ENCODE measurements around the gene AK5.

AK5 gene

DNA sequence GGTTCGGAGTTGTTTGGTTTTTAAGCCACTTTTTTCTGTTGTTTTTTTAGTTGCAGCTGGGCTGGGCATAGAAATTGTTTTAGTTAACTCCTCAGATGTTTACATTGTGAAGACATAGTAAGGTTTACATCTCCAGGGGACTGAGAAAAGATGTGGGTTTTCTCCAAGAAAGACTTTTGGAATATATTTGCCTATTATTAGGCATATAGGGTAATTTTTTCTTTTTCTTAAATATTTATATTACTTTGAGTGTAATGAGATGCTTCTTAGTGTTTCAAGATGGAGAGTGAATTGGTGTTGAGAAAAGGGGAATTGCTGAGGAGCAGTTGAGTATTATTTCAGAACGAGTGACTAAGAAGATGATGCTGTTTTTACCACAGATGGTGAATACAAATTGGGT, 36.0 kb upstream of the AK5 start:
- Histone ChIP-seq H3K36me3 (replicated peaks; ENCODE audit: insufficient read depth, low read length) (no peaks in the 10 kb centered on the region), H3K4me2 (ENCODE audit: low read depth, low read length) (no peak overlapping the region), H4K20me1 (ENCODE audit: insufficient read depth, low read length) (no peaks in the 10 kb centered on the region), H2AFZ (ENCODE audit: low read length) (no peak overlapping the region), H3K27me3 (replicated peaks; ENCODE audit: insufficient read depth, low read length) (no peaks in the 10 kb centered on the region), H3K79me2 (ENCODE audit: low read length) (no peaks in the 10 kb centered on the region), H3K9me2 (replicated peaks; ENCODE audit: insufficient read depth, low read length) (no peaks in the 10 kb centered on the region), H3K4me3 (ENCODE audit: low read length) (no peak overlapping the region), H3K9me3 (replicated peaks; ENCODE audit: insufficient read depth, low read length) (no peaks in the 10 kb centered on the region), H3F3A (ENCODE audit: insufficient read depth, low read length) (no peaks in the 10 kb centered on the region), H3K4me1 (ENCODE audit: low read length) (no peaks in the 10 kb centered on the region), H3K9ac (ENCODE audit: low read length) (no peak overlapping the region), H3K27ac (ENCODE audit: low read length) (no peak overlapping the region)
- TF ChIP-seq EZH2phosphoT487 (IDR thresholded peaks at IDR 0.05; ENCODE audit: low read length), result no peak
- TF ChIP-seq, protein P1, sequence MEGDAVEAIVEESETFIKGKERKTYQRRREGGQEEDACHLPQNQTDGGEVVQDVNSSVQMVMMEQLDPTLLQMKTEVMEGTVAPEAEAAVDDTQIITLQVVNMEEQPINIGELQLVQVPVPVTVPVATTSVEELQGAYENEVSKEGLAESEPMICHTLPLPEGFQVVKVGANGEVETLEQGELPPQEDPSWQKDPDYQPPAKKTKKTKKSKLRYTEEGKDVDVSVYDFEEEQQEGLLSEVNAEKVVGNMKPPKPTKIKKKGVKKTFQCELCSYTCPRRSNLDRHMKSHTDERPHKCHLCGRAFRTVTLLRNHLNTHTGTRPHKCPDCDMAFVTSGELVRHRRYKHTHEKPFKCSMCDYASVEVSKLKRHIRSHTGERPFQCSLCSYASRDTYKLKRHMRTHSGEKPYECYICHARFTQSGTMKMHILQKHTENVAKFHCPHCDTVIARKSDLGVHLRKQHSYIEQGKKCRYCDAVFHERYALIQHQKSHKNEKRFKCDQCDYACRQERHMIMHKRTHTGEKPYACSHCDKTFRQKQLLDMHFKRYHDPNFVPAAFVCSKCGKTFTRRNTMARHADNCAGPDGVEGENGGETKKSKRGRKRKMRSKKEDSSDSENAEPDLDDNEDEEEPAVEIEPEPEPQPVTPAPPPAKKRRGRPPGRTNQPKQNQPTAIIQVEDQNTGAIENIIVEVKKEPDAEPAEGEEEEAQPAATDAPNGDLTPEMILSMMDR (IDR thresholded peaks at IDR 0.05; ENCODE audit: low read length), result no peak
- TF ChIP-seq EZH2 (optimal IDR thresholded peaks at IDR 0.05; ENCODE audit: low read depth, low read length), result no peak
- DNase-seq, result no peak

DNA sequence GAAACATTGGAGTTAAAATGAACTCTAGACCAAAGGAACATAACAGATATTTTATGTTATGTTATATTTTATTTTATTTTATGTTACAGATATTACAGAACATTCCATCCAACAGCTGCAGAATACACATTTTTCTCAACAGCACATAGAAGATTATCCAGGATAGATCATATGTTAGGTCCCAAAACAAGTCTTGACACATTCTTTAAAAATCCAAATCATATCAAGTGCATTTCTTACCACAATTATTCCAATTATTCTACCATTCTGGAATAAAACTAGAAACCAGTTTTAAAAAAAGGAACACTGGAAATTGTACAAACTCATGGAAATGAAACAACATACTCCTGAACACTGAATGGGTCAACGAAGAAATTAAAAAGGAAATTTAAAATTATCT, 31.7 kb upstream of the AK5 start:
- TF ChIP-seq, protein P1 (IDR thresholded peaks at IDR 0.05; ENCODE audit: low read length), result no peak
- no peak for TF ChIP-seq EZH2phosphoT487 (IDR thresholded peaks at IDR 0.05; ENCODE audit: low read length)
- TF ChIP-seq EZH2 (optimal IDR thresholded peaks at IDR 0.05; ENCODE audit: low read depth, low read length), result no peak
- no peaks in the 10 kb centered on the region for H3K27me3 ChIP-seq (replicated peaks; ENCODE audit: insufficient read depth, low read length)
- H3K4me2 ChIP-seq (ENCODE audit: low read depth, low read length), result no peak overlapping the region
- H3K9me3 ChIP-seq (replicated peaks; ENCODE audit: insufficient read depth, low read length), result no peaks in the 10 kb centered on the region
- no peaks in the 10 kb centered on the region for H3K4me1 ChIP-seq (ENCODE audit: low read length)
- no peak for DNase-seq
- no peaks in the 10 kb centered on the region for H3K36me3 ChIP-seq (replicated peaks; ENCODE audit: insufficient read depth, low read length)
- no peak overlapping the region for H3K9ac ChIP-seq (ENCODE audit: low read length)
- H3K9me2 ChIP-seq (replicated peaks; ENCODE audit: insufficient read depth, low read length), result no peaks in the 10 kb centered on the region
- H2AFZ ChIP-seq (ENCODE audit: low read length), result no peak overlapping the region
- no peaks in the 10 kb centered on the region for H3F3A ChIP-seq (ENCODE audit: insufficient read depth, low read length)
- no peaks in the 10 kb centered on the region for H3K79me2 ChIP-seq (ENCODE audit: low read length)
- H3K27ac ChIP-seq (ENCODE audit: low read length), result no peak overlapping the region
- H3K4me3 ChIP-seq (ENCODE audit: low read length), result no peak overlapping the region
- no peaks in the 10 kb centered on the region for H4K20me1 ChIP-seq (ENCODE audit: insufficient read depth, low read length)

DNA sequence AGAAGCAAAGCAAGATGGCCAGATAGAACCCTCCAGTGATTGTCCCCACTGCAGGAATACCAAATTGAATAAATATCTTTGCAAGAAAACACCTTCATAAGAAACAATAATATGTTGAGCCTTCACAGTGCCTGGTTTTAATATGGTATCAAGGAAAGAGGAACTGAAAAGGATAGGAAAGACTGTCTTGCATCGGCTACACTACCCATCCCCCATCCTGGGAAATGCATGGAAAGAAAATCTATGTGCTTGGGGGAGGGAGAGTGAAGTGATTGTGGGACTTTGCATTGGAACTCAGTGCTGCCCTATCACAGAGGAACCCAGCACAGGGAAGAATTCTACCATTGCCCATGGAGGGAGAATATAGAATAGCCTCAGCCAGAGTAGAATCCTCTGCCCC, 28.6 kb upstream of the AK5 start:
- no peak for TF ChIP-seq EZH2 (optimal IDR thresholded peaks at IDR 0.05; ENCODE audit: low read depth, low read length)
- TF ChIP-seq, protein P1 (IDR thresholded peaks at IDR 0.05; ENCODE audit: low read length), result no peak
- TF ChIP-seq EZH2phosphoT487 (IDR thresholded peaks at IDR 0.05; ENCODE audit: low read length), result no peak

More for the DNA sequence above, 28.6 kb upstream of the AK5 start:
- DNase-seq, result no peak
- no peaks in the 10 kb centered on the region for H3K9me3 ChIP-seq (replicated peaks; ENCODE audit: insufficient read depth, low read length)
- no peaks in the 10 kb centered on the region for H3K9me2 ChIP-seq (replicated peaks; ENCODE audit: insufficient read depth, low read length)
- H3K4me3 ChIP-seq (ENCODE audit: low read length), result no peak overlapping the region
- H3F3A ChIP-seq (ENCODE audit: insufficient read depth, low read length), result no peaks in the 10 kb centered on the region
- H4K20me1 ChIP-seq (ENCODE audit: insufficient read depth, low read length), result no peaks in the 10 kb centered on the region
- H3K27me3 ChIP-seq (replicated peaks; ENCODE audit: insufficient read depth, low read length), result no peaks in the 10 kb centered on the region
- no peak overlapping the region for H3K4me2 ChIP-seq (ENCODE audit: low read depth, low read length)
- no peaks in the 10 kb centered on the region for H3K36me3 ChIP-seq (replicated peaks; ENCODE audit: insufficient read depth, low read length)
- H3K9ac ChIP-seq (ENCODE audit: low read length), result no peak overlapping the region
- no peak overlapping the region for H3K27ac ChIP-seq (ENCODE audit: low read length)
- H2AFZ ChIP-seq (ENCODE audit: low read length), result no peak overlapping the region
- H3K4me1 ChIP-seq (ENCODE audit: low read length), result no peaks in the 10 kb centered on the region
- no peaks in the 10 kb centered on the region for H3K79me2 ChIP-seq (ENCODE audit: low read length)

Measured in MM.1S (cell line).